ENCODE measurements around the gene GRAMD4.

The GRAMD4 gene

DNA sequence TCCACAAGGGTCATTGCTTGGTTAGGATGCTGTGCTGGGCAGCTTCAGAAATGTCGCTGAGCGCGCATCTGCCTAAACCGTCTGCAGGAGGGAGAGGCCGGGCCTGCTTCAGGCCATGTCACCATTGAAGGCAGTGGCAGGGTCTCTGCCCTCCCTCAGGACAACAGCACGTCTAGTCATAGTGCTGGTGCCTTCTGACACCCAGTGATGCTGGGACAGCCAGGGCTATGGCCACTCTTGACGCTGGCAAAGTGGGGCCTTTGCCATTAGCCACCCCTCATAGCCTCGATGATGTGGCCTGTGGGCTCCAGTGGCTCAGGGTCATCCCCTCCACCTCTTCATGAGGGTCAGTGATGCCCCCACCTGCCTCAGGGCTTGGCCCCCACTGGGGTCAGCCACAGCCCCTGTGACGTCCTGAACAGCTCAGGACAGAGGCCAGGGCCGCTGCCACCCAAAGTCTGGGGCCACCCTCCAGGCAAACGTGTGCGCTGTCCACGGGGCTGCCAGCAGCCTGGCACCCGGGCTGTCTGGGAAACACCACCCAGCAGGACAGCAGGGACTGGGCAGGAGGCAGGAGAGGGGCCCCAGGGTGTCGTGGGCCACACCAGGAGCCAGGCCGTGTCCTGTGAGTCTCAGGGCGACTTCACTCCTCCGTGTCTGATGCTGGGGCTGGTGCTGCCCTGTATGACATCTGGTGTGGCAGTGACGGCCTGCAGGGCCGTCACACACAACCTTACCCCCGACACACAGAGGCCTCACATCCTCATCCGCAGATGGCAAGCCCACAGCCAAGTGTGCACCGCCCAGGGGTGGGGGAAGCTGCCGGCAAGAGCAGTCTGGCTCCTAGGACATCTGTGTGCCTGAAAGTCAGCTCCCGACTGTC, 75.4 kb downstream of the GRAMD4 start:
- DNase-seq: no peak

DNA sequence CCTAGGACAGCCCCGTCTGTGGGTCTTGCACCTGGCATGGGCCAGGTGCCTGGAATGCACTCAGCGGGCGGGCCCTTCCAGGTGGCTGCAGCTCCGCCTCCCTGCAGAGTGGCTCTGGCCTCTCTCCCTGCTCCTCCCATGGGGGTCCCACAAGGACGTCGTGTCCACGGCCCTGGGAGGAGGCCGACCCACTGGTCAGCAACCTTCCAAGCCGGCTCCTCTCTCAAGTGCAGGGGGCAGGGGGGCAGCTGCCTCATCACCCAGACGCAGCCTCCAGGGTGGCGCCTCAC, 76.0 kb downstream of the GRAMD4 start:
- no peak for DNase-seq

DNA sequence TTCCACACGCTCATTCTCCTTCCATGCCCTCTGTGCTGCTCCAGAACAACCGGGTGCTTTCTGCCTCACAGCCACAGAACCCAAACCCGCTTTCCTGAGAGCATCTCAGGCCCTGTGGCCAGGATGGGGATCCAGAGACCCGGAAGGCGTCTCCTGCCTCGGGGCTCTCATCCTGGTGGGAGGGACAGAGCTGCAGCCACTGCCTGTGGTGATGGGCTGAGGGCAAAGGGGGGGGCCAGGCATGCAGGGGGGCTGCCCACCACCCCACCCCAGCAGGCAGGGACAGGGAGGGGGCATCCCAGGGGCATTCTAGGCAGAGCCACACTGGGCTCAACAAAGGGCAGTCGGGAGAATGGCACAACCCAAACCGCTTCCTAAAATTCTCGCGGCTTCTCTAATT, 76.4 kb downstream of the GRAMD4 start:
- no peak for DNase-seq

DNA sequence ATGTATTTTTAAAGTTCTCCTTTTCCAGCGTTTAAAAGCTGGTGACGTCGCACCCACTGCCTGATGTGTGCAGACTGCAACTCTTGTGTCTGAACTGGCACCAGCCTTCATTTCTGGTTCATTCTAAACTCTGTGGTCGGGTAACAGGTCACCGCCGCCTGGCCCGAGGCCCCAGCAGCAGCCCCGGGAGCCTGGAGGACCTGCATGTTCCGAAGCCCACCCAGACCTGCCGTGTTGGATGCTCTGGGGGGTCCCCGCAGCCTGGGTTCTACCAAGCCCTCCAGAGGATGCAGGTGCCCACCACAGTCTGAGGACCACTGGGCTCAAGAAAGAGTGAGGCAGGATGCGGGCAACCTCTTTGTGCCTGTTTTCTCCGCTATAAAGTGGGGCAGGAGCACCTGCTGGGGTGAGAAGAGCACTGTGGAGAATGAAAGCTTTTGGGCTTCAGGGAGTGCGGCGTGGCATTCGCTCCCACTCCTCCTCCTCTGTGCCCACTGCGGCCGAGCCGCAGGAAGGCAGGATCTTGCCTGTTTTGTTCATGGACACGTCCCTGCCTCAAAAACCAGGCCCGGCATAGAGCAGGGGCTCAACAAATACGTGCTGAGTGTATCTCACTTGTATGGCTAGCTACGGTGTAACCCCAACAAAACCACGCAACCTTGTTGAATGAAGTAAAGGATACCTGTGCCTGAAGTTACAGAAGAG, 77.8 kb downstream of the GRAMD4 start:
- DNase-seq: no peak

DNA sequence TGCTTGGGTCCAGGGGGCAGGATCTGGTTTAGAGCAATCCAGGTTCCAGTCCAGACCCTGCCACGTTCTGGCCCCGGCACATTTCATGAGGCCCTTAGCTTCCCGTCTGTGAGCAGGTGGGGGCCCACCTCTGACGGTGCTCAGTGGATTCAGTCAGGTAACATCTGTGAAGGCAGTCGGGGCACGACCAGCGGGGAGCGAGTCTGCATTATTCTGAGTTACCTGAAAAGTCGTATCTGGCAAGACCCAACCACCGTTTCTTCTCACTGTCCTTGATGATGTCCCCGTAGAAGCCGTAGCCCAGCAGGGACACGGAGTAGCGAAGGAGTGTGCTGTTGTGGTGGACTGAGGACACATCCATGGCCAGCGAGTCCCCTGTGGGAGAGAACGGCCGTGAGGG, 78.9 kb downstream of the GRAMD4 start:
- no peak for DNase-seq

DNA sequence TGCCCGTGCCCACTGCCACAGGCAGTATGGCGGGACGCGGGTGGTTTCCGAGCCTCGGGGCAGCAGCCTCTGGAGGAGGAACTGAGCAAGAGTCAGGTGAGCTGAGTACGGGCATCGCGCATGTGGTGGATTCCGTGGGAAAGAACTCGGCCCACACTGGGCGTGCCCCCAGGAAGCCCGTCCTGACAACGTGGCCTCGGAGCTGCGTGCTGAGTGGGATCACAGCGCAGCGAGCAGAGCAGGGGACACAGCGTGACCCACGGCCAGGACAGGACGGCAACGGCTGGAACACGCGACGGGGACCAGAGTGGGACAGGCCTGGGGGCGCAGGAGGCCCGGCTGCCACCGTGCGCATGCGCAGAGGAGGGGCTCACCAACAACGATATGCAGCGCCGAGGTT, 81.1 kb downstream of the GRAMD4 start:
- no peak for DNase-seq

DNA sequence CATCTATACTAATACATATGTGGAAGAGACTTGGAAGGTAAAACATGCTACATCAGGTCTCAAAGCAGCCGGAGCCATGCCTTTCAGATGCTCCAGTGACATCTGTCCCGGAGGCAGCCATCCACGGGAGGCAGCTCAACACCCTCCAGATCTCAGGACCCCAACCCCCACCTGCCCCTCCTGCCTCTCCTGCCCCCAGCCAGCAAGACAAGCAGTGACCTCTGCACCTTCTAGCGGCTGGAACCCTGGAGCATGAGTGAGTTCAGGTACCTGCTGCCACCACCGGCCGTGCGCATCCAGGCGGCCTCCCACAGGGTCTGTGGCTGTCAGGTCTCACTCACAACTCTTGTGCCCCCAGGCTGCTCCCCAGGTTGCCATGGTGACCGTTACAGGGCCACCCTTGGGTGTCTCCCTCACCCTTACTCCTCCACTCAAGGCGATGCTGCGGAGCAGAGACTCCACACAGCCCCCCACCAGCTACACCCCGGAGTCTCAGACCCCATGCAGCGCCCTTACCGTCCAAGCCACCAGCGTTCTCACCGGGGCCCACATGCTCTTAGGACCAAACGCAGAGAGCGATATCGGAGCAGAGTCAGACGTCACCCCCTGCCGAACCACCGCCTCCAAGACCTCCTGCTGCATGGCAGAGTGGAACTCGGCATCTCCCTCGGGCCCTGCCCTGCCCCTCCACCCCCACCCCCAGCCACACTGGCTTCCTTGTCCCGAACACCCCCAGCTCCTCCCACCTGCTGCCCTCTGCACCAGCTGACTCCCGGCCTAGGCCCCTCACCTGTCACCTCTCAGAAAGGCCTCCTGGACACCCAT, 83.2 kb downstream of the GRAMD4 start:
- no peak for DNase-seq

DNA sequence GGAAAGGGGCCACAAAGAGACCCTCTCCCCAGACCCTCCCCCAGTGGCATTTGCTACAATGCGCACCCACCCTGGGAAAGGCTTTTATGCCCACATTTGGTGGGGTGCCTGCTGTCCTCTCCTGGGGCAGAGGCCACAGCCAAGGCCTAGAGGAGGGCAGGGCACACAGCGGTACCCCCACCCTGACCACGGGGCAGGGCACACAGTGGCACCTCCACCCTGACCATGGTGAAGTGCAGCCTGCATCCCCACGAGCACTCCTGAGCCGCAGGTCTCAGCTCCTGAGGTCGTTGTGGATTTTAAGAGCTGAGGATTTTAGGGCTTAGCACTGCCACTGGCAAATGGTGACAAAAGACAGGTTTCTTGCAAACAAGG, 83.8 kb downstream of the GRAMD4 start:
- DNase-seq: no peak

DNA sequence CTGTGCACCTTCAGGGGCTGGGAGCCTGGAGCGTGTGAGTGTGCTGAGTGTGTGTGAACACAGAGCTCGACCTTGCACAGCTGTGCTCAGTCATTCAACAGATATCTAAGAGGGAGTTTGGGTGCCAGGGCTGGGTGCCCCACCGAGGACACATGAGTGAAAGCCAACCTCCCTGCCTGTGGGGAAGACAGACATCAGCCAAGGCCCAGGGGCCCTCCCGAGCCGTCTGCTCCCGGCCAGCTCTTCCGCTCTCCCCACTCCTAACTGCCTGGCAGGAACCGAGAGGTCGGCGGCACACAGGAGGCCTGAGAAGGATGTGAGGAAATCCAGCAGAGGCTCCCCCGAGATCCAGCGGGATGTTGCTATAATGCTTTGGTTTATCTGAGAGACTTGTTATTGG, 85.9 kb downstream of the GRAMD4 start:
- no peak for DNase-seq

DNA sequence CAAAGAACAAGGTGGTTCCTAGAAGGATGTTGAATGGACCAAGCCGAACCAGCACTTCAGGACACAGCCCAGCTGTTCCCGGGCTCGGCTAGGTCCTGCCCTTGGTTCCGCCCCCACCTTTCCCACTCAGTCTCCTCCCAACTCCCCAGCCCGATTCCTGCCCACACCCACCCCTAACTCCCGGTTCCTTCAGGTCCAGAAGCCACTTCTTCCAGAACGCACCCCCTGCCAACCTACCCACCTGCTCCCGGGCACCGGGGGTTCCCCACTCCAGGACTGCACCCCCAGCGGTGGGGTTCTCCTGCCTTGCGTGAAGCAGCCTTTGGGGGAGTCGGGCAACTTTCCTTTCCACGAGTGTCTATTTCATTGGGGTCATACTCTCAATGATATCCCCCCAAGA, 87.1 kb downstream of the GRAMD4 start:
- no peak for DNase-seq

DNA sequence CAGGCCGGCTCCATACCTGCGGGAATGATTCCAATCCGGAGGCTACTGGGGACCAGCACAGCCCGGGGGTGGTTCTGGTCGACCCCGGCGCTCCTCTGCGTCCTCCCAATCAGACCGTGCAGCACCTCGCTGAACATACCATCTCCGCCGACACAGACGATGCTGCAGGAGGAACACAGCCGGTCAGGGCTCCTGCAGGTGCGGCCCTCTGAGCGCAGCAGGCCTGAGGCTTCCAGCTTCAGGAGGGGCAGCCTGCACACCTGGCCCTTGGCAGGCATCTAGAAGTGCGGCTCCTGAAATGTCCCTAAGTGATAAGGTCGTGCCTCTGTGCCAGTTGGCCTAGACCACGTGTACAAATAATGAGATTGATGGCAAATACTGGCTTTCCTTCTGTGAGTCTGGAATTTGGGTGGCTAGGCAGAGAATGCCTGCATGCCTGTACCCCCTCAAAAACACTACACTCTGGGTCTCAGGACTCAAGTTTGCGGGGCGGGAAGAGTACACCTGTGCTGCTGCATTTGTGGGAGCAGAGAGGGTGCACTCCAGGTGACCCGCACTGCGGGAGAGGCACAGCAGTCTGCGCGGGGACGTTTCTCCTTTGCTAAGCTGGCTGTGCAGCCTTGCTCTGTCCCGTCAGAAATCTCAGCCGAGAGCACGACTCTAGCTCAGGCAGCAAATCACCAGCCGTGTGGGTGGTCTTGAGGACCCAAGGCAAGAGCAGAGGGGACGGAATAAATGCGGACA, 87.8 kb downstream of the GRAMD4 start:
- no peak for DNase-seq

DNA sequence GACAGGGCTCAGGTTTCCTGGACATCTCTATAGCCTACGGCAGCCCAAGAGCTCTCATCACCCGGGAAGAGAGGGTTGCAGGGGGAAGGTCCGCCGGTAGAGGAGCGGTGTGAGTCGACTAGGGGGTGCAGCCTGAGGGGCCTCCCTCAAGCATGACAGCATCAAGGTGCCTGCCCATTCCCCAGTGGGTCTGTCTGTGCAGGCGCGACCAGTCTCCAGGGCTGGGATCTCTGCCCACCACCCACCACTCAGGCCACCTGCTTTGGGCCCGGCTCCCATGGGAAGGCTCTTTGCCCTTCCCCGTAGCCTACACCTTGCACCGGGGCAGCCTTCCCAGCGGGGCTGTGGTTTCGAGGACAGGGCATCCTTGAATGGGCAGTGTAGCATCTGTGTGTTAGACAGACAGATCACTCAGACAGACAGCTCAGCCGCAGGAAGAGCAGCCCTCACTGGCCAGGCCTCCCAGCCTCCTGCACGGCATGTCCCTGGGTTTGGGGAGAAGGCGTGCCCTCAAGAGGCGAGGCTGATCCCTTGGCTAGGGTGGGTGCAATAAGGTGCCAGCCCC, 88.7 kb downstream of the GRAMD4 start:
- DNase-seq: no peak

DNA sequence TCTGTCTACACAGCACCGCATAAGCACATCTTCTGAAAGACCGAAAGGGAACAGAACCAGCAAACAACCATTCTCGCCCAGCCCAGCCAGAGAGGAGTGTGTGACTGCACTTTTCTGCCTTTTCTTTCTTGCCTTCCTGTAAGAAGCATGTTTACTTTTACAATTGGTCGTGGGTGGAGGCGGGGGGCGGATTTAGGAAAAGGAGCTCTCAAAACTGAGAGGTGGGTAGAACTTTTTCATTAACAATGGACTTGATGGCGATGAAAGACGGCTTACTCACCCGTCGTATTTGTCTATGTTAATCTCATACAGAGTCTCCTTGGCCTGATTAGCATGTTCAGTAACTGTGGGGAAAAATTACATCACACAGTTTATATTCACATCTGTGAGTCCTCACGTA, 90.6 kb downstream of the GRAMD4 start:
- DNase-seq: no peak

DNA sequence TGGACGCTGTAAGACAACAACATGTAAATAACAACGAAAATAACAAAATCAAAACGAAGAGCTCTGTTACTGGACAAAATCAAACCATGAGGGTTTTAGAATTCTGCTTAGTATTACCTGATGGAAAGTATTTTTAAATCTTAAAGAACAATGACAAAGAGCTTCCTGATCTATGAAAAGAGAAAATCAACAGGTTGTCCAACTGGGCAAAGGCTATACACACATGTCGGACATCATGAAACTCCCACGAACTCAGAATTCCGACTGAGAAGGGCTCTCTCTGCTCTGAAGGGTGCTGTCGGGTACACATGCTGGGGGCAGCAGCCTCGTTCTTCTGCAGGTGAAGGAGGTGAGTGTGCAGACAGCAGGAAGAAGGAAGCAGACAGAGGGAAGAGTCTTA, 92.1 kb downstream of the GRAMD4 start:
- no peak for DNase-seq

DNA sequence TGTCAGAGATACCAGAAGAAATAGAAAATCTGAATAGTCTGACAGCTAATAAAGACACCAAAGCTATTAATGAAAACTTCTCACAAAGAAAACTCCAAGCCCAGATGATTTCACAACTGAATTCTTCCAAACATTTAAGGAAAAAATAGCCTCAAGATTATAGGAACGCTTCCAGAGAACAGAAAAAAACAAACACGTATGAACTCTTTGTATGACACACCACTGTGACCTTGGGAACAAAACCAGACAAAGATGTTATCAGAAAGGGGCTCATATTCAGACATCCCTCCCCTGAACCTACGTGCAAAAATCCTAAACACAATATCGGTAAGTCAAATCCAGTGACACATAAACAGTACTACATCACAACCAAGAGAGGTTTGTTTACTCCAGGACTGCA, 94.4 kb downstream of the GRAMD4 start:
- DNase-seq: no peak

DNA sequence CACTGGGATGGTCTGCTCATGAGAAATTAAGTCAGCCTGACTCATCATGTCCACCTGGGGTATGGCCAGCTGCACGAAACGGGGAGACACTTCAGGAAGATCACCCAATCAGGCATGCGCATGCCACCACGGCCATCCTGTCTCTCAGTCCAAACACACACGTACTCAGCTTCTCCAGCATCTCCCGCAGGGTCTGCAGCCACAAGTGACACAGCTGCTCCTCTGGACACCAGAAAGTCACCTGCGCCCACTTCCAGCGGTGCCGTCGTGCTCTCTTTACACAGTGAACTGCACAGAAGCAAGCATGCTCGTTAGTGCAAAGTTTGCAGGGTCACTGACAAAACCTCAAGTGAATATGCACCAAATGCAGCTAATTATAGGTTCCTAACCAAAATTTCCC, 99.7 kb downstream of the GRAMD4 start:
- DNase-seq: no peak

DNA sequence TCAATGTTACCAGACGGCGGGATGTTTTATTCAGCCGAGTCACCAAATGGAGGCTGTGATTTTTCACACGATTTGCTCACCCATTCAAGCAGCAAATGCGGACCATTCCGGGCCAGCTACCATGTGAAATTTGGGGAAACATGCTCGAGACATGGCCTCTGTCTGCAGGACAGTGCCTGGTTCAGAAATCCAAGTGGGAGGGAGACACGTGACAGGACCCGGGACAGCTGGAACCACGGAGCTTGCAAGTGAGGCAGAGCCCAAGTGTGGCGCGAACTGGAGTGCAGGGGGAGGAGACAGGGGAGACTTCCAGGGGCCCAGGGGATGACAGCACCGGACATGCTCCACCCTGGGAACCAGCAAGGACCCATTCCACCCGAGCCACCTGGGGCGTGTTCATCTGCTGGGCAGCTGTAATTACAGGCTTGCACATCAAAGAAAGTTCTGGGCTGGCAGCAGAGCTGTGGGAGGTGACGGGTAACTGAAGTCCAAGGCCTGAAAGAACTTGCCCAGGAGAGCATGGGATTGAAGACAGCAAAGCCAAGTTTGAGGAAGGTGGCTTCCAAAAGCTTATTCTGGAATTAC, 101.4 kb downstream of the GRAMD4 start:
- no peak for DNase-seq

DNA sequence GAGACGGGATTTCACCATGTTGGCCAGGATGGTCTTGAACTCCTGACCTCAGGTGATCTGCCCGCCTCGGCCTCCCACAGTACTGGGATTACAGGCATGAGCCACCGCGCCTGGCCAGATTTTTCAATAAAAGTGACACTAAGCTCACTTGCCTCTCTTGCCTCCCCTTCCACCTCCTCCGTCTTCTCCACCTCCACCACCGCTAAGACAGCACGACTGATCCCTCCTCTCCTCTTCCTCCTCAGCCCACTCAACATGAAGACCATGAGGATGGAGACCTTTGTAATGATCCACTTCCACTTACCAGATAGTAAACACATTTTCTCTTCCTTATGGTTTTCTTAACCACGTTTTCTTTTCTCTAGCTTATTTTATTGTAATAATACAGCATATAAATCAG, 103.7 kb downstream of the GRAMD4 start:
- DNase-seq: no peak

DNA sequence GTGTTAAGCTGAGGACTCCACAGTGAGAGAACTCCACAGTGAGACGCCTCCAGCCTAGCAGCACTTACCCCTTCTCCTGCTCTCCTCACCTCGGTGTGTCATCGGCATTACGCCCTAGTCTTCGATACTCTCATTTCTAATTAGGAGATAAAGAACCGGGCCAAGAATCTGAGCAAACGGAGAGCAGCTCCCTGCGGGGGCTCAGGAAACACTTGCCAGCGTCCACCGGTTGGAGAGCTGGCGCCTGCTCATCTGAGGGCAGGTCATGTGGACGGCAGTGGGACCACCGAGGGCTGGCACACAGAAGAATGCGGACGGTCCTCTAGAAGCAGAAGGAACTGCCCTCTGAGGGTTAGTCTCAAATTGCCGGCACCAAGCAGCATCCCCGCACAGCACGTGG, 104.9 kb downstream of the GRAMD4 start:
- DNase-seq: no peak

DNA sequence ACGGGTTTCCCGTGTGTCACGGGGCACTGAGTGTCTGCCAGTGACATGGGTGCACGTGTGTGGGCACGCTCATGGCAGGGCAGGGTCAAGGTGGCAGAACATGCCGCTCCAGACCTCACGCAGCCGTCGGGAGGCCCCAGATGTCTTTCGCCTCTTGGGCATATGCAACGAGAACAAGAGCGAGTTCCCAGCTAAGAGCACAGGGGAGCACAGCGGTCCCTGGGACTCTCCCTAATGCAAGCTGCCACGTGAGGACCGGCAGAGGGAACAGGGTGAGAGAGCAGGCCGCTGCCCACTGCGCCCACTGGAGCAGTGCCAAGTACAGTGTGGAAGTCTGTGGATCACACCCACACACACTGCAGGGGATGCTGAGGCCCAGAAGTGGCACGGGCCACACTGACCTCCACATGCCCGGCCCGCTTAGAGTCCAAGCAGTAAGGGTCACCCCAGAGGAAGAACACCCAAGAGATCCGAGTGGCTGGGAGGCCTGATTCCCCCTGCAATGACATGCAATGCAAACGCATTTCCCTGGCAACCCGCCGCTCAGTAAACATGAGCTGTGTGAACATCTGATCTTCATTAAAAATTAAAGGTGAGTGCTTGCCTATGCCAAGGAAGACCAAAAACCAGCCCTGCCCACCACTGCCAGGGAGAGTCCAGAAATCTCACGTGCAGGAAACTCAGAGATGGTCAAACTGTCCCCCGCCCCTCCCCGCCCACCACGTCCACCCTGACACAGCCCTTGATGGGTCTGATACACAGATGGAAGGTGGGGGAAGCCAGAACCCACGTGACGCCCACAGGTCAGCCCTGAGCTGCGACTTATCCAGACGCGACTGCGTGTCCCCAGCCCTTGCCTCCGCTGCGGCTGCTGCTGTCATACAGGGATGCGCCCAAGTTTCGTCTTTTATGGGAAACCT, 106.1 kb downstream of the GRAMD4 start:
- no peak for DNase-seq

DNA sequence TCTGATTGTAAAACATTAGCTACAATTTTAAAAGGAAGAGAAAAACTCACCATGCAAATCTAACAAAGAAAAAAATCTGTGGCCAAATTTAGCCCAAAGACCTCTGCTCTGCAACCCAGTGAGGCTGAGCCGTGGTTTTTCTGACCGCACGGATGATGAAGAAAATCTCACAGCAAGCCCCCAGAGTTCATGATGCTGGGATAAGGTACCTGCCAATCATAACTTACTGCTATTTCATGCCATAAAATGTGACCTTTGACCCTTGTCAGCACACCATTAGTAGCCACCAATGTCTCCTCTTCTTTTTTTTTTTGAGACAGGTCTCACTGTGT, 106.8 kb downstream of the GRAMD4 start:
- DNase-seq: no peak
